ENCODE results near the gene NUP188. TPM values are rescaled to one million over a fixed set of nuclear protein-coding genes. Genes with fewer than 3 reads are reported as not detected.

Gene NUP188
- total and polyA plus RNA-seq, 12 donors = 12.7 to 27.3 (median 19.9) TPM

DNA sequence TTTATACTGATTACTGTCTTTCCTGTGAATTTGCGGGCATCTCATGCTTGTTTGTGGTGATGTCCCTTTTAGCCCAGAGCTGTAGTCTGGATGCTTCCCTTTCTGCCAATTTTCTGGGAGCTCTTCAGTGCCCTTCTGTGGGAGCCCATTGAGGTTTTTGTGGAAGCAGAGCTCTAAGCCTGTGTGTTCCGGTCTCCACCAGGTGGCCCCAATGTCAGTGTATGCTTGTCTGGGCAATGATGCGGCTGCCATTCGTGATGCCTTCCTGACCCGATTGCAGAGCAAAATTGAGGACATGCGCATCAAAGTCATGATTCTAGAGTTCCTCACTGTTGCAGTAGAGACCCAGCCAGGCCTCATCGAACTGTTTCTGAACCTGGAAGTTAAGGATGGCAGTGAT, 45.5 kb downstream of the NUP188 start:
- TF ChIP-seq, protein P1, sequence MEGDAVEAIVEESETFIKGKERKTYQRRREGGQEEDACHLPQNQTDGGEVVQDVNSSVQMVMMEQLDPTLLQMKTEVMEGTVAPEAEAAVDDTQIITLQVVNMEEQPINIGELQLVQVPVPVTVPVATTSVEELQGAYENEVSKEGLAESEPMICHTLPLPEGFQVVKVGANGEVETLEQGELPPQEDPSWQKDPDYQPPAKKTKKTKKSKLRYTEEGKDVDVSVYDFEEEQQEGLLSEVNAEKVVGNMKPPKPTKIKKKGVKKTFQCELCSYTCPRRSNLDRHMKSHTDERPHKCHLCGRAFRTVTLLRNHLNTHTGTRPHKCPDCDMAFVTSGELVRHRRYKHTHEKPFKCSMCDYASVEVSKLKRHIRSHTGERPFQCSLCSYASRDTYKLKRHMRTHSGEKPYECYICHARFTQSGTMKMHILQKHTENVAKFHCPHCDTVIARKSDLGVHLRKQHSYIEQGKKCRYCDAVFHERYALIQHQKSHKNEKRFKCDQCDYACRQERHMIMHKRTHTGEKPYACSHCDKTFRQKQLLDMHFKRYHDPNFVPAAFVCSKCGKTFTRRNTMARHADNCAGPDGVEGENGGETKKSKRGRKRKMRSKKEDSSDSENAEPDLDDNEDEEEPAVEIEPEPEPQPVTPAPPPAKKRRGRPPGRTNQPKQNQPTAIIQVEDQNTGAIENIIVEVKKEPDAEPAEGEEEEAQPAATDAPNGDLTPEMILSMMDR (IDR thresholded peaks at IDR 0.05) = peak in 3 of 9 donors; percentile 15 to 35 (median 20)
- ATAC-seq (no peak), DNase-seq (no peak)
- 78 to 81% methylated on average over 7 of the region's 7 CpGs for WGBS, 2 donors
- Histone ChIP-seq H3K36me3 (peaks cover 0 to 100% (median 53%) of the 10 kb centered on the region in 9 donors), H3K4me1 (peaks cover 0 to 6% (median 0%) of the 10 kb centered on the region in 9 donors), H3K27me3 (no peaks in the 10 kb centered on the region), H3K27ac (no peak overlapping the region), H3K4me3 (no peak overlapping the region), H3K9me3 (no peaks in the 10 kb centered on the region)
- intact Hi-C loops (cut with DNase I) = no loop called here

DNA sequence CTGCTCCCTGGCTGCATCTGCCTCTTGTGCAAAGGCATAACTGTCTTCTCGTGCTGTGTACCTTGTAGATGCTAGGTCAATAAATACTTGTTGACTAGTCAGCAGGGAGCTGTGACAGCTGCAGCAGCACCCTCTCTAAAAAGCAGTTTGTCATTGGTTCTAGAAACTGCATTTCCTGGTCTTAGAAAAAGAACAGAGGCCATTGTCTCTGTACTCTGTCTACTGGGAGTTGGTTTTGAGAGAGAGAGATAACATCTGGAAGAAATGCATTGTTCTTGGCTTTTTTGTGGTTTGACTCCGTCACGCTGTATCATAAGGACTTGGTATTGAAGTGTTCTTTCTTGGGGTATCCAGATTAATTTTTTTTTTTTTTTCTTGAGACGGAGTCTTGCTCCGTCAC, 48.3 kb downstream of the NUP188 start:
- peaks cover 0 to 100% (median 67%) of the 10 kb centered on the region in 9 donors for H3K36me3 ChIP-seq

GRCh38 chr9:128998462-128998861, 51.0 kb downstream of the NUP188 start:
- Histone ChIP-seq H3K9me3 (no peaks in the 10 kb centered on the region), H3K27me3 (no peaks in the 10 kb centered on the region), H3K4me3 (no peak overlapping the region), H3K27ac (no peak overlapping the region), H3K36me3 (peaks cover 9 to 100% (median 86%) of the 10 kb centered on the region in 9 donors), H3K4me1 (peaks cover 0 to 6% (median 0%) of the 10 kb centered on the region in 9 donors)
- intact Hi-C loops (cut with DNase I) = no loop called here
- WGBS, 2 donors = 93 to 94% methylated on average over 6 of the region's 6 CpGs
- TF ChIP-seq, protein P1 (IDR thresholded peaks at IDR 0.05) = no peak
- DNase-seq (no peak), ATAC-seq (no peak)

More for the DNA sequence above, 48.3 kb downstream of the NUP188 start:
- peak in 7 of 8 donors; percentile 33 to 75 (median 54) for ATAC-seq
- Histone ChIP-seq H3K27ac (peak overlapping the region in 6 of 10 donors; percentile 21 to 60 (median 30)), H3K27me3 (no peaks in the 10 kb centered on the region), H3K4me3 (no peak overlapping the region), H3K9me3 (no peaks in the 10 kb centered on the region), H3K4me1 (peaks cover 0 to 6% (median 0%) of the 10 kb centered on the region in 9 donors)
- DNase-seq = no peak
- WGBS, 2 donors = 77 to 83% methylated on average over 5 of the region's 5 CpGs
- intact Hi-C loops (cut with DNase I) = no loop called here
- TF ChIP-seq, protein P1 (IDR thresholded peaks at IDR 0.05) = no peak

- 82 to 88% methylated on average over 13 of the region's 13 CpGs for WGBS, 2 donors
- Histone ChIP-seq H3K27me3 (no peaks in the 10 kb centered on the region), H3K4me3 (no peak overlapping the region), H3K27ac (no peak overlapping the region), H3K4me1 (peaks cover 0 to 6% (median 0%) of the 10 kb centered on the region in 9 donors), H3K36me3 (peaks cover 6 to 100% (median 79%) of the 10 kb centered on the region in 9 donors), H3K9me3 (no peaks in the 10 kb centered on the region)
- no peak for DNase-seq
- no peak for ATAC-seq
- intact Hi-C loops (cut with DNase I) = no loop called here
- TF ChIP-seq, protein P1 (IDR thresholded peaks at IDR 0.05) = no peak
Measured at GRCh38 chr9:128999581-129000206, 52.2 kb downstream of the NUP188 start.
